HepG2 (cell line): ENCODE results near the gene SMIM1. TPM values are rescaled to one million over a fixed set of nuclear protein-coding genes. Genes with fewer than 3 reads are reported as not detected.

ENCODE experiments used
- E2F2 ChIP-seq: sonication (generic); formaldehyde crosslinking; IDR thresholded peaks from 2 replicates; pipeline ENCODE4 v1.4.0; 2020; ENCODE audit warnings: missing genetic modification reagents, borderline replicate concordance
- HBP1 ChIP-seq: IDR thresholded peaks from 2 replicates; pipeline ENCODE4 v1.6.1; 2016; ENCODE audit warnings: low read depth, control low read depth
- NONO ChIP-seq, 2 experiments: fragments of 450-650 bp in 1 of 2; sonication (generic) in 1 of 2; formaldehyde crosslinking in 1 of 2; IDR thresholded peaks in 1 of 2; conservative IDR thresholded peaks in 1 of 2; 2 replicates each; pipeline versions ENCODE4 v1.6.1 to v1.8.0; 2017 to 2022; ENCODE audit warnings: mild to moderate bottlenecking in 1 of 2, missing genetic modification reagents in 1 of 2, moderate library complexity in 1 of 2
- PRDM4 ChIP-seq: sonication (generic); formaldehyde crosslinking; IDR thresholded peaks from 2 replicates; pipeline ENCODE4 v1.9.0; 2021; ENCODE audit warnings: missing genetic modification reagents, borderline replicate concordance
- SOX13 ChIP-seq, 3 experiments: fragments of 450-650 bp in 1 of 3; sonication (generic) in 1 of 3; formaldehyde crosslinking in 1 of 3; IDR thresholded peaks in 2 of 3; conservative IDR thresholded peaks in 1 of 3; 2 replicates each; pipeline versions ENCODE4 v1.5.0 to v1.6.1; 2016 to 2020; ENCODE audit warnings: antibody characterized with exemption in 1 of 3, mild to moderate bottlenecking in 1 of 3, missing compliant biosample characterization in 1 of 3, missing genetic modification reagents in 1 of 3, moderate library complexity in 1 of 3
- SRF ChIP-seq: IDR thresholded peaks from 2 replicates; pipeline ENCODE4 v1.6.1; 2011; ENCODE audit warnings: mild to moderate bottlenecking, low read depth, low read length, moderate library complexity
- TARDBP ChIP-seq: sonication (generic); formaldehyde crosslinking; IDR thresholded peaks from 2 replicates; pipeline ENCODE4 v1.8.0; 2022; ENCODE audit warnings: mild to moderate bottlenecking, missing genetic modification reagents
- ZNF7 ChIP-seq: IDR thresholded peaks from 2 replicates; pipeline ENCODE4 v1.6.1; 2016; ENCODE audit warnings: missing biosample characterization, missing genetic modification reagents
- ZNF784 ChIP-seq: sonication (generic); formaldehyde crosslinking; IDR thresholded peaks from 2 replicates; pipeline ENCODE4 v1.5.1; 2020; ENCODE audit warnings: missing genetic modification reagents, mild to moderate bottlenecking, borderline replicate concordance
- polyA plus RNA-seq, 8 experiments: library from polyadenylated mRNA; depleted of rRNA in 3 of 8; stranded (reverse) in 7 of 8; unstranded in 1 of 8; fragments of >200 nt; fragmentation: Illumina TruSeq in 4 of 8; extraction: Trizol in 4 of 8; gene quantifications; 2 replicates each; pipeline versions ENCODE4 v1.2.1 to v1.2.3, GENCODE V29; 2011 to 2016; ENCODE audit warnings: low read depth in 4 of 8, missing spikeins in 1 of 8, mixed read lengths in 1 of 8; ENCODE audit not compliant: insufficient read depth in 1 of 8
- total RNA-seq, 5 experiments: library from RNA; depleted of rRNA; stranded (reverse); fragments of >200 nt; fragmentation: Illumina TruSeq; extraction: Trizol; gene quantifications; 2 replicates each; pipeline ENCODE4 v1.2.3, GENCODE V29; 2016; ENCODE audit warnings: low read depth in 1 of 5

SMIM1 gene
- total and polyA plus RNA-seq, 2 of the 13 experiments (the other 11 are each of a cell fraction or from before 2014, with no cell fraction given), result 12.4 to 56.3 TPM

- TF ChIP-seq NONO (IDR thresholded peaks at IDR 0.05) (no peak), NONO (CRISPR knock-in tag; conservative IDR thresholded peaks at IDR 0.05) (no peak), SOX13 (IDR thresholded peaks at IDR 0.05) (no peak), SOX13 (CRISPR knock-in tag; conservative IDR thresholded peaks at IDR 0.05 in 1 of 2, IDR thresholded peaks at IDR 0.05 in 1 of 2) (no peak), E2F2 (CRISPR knock-in tag) (no peak), ZNF784 (no peak), TARDBP (no peak), HBP1 (no peak), SRF (no peak), ZNF7 (CRISPR knock-in tag) (no peak), PRDM4 (CRISPR knock-in tag) (no peak)
These were observed 29.9 kb upstream of the SMIM1 start (continued) for GRCh38 chr1:3742439-3743298.
